Esophagus mucosa (tissue), 1 donor: ENCODE measurements around the gene SAMD4A. TPM values are rescaled to one million over a fixed set of nuclear protein-coding genes. Genes with fewer than 3 reads are reported as not detected.

Experiments used
- ATAC-seq: fragments of 200-7000 bp; cut with Tn5 transposase; one replicate; pipeline ENCODE4 v1.9.1; 2020
- total RNA-seq: library from RNA; stranded (reverse); gene quantifications from one replicate; pipeline ENCODE4 v1.2.4, GENCODE V29; 2023
- donor health status: DM: yes; HTN: yes; CAD: no.

The SAMD4A gene
- total RNA-seq, 1 donor from 2014 or later = 1.5 TPM

DNA sequence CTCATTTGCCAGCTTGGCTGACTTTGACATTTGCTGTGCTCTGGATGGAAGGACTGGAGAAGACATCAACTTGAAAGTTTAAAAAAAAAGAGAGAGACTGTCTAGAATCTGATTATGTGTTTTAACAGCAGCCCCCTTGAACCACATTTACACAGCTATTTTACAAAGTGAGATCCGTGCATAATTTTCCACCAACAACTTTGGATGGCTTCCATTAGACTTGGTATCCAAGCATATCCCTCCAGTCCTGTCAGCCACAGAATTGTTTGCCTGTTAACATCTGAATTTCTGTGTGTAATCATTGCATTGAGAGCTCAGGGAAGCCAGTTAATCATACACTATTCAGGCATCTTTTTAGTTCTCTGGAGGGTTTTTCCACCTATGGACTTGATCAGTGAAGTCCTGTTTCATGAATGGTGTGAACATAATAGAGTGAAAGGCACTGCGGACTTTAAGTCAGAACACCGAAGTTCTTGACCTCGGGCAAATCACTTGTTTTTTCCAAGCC is 93.7 kb downstream of the SAMD4A start:
- ATAC-seq = no peak

DNA sequence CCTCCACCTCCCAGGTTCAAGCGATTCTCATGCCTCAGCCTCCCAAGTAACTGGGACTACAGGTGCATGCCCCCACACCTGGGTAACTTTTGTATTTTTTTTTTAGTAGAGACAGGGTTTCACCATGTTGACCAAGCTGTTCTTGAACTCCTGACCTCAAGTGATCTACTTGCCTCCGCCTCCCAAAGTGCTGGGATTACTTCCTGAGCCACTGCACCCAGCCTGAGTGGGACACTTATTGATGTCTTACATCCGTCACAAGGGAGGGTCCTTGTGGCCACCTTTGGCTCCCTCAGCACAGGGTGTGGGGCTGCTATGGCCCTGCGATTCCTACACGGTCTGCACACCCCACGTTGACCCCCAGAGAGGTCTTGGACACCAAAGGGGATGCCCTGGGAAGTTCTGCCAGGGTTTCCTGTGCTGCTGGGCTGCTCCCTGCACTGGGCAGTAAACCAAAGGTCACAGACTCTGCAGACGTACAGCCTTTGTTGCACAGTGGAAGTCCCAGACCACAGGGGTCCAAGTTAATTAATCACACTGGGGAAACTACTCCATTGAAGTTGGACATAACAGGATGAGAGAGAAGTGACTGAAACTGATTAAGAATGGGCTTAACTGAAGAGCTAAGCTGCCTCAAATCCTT is 95.7 kb downstream of the SAMD4A start:
- no peak for ATAC-seq

DNA sequence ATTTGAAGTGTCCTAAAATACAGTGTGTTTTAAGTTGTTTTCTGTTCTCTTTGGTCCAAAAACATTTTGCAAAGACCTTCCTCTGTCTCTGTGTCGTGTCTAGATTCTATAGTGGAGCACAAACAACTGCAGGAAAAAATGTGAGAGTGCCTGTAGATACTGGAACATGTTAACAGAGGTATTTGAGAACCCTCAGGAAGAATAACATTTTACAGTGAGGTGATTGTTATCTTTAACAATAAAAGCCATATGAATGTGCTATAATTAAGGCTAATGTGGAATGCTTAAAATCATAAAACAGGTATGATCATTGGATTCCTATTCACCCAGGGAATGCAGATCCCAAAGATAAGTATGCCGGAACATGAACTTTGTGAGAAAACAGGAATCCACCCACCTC is 98.0 kb downstream of the SAMD4A start:
- no peak for ATAC-seq

DNA sequence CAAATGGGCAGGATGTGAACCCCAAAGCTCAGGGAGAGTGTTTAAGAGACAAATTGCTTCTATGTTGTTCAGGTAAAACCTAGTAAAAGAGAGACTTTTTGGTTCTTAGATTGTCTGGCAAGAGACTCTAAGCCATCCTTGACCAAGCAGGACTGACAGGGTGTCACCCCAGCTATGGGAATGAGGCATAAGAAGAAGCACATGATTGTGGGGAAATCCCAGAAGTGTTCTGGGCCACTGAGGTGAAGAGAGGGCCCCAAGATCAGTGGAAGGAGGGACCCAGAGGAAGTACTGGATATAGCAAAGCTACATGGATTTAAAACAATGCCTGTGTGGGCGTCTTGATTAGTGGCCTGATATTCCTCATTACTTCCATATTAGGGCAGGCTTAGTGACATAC is 99.0 kb downstream of the SAMD4A start:
- peak; percentile 45 for ATAC-seq

DNA sequence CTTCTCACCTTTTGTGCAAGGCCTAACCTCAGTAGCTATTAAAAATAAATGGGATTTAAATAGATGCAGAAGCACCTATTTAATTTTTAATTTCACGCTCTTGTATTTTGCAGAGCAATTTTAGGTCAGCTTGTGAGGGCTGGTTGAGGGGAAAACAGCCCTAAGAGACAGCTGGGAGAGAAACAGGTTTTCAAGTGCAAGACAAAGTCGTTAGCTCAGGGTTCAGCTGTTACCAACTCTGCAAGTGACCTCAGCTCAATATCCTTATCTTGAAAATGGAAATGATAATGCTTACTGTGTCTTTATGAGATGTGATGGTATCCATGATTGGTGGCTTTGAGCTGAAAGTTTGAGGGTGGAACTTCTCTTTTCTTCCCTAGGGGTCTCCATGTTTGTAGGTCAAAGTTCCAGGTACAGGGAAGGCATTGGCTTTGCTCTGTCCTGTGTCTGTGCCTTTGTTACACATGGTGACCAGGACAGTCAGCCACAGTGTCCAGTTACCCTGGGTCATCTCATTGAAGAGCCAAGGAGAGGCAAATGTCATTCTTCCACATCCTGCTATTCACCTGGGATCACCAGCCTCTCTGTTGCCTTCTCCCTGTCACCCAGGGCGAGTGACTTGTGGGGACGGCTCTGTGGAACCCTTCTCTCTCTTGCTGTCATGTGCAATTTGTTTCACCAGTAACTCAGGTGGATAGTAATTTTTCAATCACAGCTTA is 100.3 kb downstream of the SAMD4A start:
- ATAC-seq = no peak

DNA sequence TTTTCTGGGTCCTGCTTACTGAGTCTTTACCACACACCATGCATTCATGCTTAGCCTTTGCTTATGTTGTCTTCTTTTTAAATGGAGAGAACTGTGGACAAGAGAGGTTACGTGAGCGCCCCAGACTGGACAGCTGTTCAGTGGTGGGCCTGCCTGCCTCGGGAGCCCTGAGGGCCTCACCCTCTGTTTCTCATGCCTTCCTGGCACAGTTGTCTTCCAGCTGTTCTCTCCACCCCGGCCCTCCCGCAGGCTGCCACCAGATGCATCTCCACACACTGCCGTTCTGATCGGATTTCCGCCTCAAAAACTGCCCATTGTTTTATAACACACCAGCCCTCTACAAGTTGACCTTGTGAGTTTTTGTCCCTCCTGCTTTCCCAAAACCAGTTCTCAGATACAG is 100.8 kb downstream of the SAMD4A start:
- no peak for ATAC-seq

DNA sequence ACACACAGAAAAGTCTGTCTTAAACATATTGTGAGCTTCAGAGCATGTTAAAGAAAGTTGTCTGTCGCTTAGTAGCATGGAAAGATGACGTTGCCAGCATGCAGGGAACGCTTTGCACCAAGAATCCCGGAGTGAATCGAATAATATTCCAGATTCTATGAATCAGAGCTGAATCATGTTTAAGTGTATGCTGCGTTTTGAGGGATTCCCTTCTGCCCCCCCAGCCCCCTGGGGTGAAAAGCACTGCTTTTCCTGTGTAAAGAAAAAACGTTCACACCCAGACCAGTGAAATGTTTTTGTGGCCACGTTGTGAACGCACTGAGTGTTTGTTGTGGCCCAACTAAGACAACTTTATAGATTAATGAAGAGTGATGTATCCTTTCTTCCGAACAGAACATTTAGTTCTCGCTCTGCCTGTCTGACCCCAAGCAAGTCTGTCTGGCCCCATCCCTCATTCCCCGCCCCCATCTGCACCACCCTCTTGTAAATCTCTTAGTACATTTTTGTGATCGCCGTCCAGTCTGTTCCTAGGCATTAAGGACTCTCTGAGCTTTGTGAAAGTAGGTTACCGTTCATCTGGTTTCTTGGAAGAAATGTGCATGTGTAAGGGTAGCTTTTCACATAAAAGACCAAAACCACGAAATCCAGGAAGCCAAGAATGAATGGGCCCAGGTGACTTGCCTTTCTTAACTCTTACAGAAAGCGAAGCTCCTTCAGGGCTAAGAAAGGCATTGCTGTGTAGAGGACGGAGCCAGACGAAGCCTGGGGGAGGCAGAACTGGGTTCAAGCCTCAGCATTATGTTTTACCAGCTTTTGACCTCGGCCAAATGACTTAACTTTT is 103.0 kb downstream of the SAMD4A start:
- ATAC-seq = no peak

DNA sequence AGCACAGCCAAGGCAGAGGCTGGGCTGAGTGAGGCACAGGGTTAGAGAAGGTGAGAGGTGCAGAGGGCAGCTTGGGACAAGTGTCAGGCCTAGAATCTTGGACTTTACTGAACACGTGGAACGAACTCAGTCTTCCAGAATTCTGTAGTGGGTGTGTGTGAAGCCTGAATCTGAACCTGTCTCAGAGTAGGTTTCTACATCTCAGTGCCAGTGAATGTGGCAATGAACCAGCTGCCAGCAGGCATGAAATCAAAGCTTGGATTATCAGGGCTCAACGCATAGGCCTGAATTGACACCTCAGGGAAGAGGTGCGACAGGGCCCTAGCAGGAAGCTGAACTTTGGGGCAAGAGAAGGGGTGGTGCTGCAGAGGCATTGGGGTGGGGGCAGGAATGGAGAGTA is 104.6 kb downstream of the SAMD4A start:
- peak; percentile 42 for ATAC-seq

DNA sequence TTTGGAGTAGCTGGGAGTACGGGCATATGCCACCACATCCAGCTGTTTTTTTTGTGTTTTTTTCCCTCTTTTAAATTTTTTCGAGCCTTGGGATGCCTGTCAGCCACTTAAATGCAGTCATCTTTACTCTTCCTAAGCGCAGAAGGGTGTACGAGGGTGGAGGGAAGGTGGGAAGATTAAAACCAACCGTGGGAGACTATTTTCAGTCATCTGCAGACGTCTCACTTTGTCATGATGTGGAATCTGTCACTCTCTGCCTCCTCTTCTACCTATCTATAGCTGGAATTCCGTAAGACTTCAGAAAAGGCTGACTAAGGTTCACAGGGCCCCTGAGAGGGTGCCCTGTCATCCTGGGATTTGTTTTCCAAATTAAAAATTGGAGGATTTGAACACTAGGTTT is 105.3 kb downstream of the SAMD4A start:
- no peak for ATAC-seq

DNA sequence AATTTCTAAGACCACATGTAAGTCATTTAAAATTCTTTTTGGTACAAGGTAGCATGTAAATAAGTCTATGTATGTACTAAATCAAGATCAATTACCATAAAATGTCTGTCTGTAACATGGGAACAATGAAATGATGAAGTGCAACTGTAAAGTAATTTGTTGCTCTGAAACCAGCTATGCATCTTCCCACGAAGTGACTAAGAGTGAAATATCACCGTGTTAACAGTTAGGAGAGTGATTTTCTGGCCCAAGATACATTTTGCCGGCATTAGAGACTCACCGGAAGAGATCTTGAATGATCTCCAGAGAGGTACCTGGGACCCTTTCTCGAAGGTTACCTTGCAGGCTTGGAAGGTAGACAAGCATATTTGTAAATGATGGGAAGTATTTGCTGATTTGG is 105.8 kb downstream of the SAMD4A start:
- ATAC-seq = no peak

DNA sequence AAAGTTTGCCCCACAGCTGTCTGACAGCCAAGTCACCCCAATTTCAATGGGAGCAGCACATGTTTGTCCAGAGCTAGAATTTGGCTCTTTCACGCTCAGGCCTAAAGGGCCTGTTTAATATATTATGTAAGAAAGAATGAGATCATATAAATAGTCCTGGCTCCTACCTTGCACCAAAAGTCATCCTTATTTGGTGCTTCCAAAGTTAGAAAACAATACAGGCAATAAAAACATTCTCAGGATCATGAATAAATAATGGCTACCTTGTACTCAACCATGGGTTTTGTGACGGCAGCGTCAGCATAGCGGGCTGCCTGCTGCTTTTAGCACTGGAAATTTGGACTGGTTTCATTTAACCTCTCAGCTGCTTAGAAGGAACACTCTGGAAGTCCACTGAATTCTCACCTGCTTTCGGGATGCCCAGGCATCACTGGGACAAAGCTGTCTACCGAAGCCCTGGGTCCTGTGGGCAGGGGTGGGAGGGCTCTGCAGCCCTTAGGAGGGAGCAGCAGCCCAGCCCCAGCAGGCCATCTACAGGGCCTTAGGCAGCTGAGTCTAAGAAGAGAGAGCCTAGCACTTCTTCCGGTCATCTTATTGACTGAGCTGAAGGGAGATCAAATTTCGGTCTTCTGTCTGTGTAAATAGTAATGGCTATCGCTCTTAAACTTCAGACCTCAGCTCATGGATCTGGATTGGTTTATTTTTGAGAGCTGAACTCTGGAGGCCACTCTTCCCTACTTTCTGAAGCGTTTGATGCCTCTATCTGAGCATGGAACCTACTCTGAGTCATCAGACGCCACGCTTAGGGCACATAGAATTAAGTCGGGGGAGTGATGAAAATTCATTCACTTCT is 106.5 kb downstream of the SAMD4A start:
- no peak for ATAC-seq

DNA sequence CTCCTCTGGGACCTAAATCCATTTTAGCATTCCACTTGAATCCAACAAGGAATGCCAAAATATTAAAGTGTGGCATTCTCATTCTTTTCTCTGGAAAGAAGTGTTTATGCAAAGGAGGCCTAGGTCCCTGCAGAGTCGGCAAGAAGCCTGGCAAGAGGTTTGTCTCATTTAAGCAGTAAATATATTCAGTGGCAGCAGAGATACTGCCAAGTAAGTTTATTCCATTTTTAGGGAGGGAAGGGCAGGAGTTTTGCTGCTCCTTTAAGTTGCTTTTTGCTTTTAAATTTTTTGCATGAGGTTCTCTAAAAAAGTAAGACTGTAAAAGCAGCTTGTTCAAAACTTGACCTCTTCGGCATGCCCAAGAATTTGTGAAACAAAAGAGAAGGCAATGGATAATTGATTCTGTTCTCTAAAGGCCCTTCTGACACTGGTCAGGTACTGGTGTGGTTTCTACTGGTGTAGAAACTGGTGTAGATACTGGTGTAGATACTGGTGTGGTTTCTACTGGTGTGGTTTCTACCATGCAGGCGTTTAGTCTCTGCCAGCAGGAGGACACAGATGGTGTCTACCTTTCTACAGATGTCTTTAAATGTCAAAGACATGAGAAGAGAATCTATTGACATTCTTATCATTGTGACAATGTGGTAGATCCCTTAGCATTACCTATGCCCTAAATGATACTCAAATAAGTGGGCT is 107.3 kb downstream of the SAMD4A start:
- no peak for ATAC-seq

DNA sequence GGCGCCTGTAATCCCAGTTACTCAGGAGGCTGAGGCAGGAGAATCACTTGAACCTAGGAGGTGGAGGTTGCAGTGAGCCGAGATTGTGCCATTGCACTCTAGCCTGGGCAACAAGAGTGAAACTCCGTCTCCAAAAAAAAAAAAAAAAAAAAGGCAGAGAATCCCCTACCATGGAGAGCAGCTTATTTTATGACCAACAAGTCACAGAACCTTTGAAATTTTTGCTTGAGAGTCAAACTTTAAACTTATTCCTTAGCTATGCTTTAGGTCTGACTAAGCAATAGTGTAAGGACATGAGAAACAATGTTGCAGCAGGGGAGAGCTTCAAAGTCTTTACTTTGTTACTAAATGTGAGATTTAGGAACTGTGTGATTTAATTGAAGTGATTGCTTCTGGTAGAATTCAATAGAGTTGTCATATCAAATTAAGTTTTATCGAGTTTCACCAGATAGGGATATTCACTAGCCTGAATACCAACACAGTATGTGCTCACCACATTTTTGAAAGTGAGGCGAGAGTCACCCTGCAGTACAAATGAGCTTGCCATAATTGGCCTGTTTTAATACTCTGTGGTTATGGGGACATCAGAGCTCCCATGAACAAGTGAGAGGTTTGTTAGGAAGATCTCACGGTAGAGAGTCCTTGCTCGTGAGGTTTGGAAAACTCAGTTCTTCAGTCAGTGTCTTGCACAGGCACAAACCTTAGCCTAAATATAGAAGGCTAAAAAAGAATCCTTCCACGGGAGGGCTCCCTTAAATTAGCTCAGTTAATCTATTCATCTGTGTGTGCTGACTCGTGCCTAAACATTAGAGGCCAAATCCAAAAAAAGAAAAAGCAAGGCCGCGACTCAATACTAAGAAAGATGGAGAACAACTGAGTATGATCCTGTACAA is 108.6 kb downstream of the SAMD4A start:
- no peak for ATAC-seq

DNA sequence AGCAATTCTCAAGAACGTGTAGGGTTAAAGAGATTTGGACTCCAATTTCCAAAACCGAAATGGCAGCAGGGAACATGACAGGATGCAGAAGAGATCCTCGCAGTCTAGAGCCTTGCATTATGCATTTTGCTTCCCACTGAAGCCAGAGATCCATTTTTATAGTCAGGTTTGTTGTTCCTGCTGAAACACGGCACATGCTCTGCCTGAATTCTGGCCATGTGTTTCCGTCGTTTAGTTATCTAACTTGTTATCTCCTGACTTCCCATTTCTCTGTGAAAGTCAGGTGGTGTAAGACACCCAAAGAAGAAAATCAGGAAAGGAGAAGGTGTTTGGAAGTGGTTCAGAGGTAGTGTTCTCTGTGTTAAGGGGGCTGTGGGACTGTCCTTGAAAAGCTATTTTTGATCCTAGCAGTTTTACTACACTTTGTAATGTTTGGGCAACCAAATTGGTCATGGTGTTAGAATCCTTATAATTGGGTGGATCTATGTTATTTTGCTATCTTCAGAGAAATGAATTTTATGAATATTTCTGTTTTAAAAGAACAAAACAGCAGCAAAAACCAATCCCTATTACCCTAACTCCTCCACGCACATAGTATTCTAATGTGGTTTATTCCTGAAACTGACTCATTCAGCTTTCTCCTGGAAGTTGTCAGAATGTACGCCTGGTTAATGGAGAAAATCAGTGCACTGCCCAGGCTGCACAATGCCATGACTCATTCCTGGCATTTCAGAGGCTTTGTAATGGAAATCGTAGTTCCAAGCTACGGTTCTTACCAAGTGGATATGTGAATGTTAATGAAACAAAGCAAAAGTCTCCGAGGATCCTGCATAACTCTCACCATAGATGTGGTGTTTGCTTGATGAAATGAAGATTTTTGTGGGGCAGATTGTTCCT is 110.1 kb downstream of the SAMD4A start:
- peak; percentile 91 for ATAC-seq

DNA sequence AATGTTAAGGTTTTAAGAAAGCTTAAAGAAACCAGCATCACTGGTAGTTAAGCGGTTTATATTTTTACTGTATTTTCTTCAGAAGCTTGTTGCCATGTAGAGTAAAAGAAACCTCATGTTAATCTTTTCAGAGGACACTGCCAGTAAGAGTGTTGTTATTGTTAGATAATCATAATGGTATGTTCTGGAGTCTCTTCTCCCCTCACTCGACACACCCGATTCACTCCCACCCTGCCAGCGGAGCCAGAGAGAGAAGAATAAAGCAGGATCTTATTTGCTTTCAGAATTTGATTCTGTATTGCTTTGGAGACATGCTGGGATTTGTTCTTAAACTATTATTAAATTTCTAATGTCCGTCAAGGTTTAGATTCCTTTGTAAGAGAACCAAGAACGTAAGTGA is 113.7 kb downstream of the SAMD4A start:
- ATAC-seq = no peak

DNA sequence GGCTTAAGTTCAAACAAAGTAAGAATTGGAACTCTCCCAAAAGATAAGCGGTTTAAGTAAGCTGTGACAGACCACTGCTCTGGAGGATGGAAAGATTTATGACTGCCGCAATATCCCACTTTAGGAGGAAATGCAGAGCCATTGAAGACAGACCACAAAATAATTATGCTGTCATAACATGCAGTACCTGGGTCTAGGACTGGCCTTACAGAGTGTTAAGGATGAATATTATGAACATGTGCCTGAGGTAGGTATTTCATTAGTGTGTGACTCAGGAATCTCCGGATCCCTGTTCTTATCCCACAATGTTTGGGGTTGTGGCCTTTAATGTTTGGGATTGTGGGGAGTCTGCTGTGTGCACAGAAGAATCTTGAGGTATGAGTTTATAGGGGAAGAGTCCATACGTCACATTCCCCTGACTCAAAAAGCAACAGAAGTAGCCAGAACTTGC is 114.9 kb downstream of the SAMD4A start:
- no peak for ATAC-seq

DNA sequence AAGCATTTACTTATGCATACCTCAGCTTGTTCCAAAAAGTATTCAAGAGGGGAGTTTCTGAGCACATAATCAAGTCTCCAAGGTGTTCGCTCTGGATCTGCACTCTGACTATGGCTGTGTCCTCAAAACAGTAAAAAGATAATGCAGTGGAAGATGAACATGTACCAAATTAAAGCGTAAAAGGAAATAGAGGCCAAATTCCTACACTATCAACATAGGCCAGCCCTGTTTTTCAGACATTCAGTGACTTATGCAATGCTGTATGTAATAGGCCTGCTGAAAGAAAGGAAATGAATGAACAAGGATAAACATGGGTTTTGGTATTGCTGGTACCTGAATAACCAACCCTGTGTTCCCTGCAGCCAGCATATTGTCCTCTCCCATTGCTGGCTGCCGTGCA is 115.7 kb downstream of the SAMD4A start:
- ATAC-seq = no peak

DNA sequence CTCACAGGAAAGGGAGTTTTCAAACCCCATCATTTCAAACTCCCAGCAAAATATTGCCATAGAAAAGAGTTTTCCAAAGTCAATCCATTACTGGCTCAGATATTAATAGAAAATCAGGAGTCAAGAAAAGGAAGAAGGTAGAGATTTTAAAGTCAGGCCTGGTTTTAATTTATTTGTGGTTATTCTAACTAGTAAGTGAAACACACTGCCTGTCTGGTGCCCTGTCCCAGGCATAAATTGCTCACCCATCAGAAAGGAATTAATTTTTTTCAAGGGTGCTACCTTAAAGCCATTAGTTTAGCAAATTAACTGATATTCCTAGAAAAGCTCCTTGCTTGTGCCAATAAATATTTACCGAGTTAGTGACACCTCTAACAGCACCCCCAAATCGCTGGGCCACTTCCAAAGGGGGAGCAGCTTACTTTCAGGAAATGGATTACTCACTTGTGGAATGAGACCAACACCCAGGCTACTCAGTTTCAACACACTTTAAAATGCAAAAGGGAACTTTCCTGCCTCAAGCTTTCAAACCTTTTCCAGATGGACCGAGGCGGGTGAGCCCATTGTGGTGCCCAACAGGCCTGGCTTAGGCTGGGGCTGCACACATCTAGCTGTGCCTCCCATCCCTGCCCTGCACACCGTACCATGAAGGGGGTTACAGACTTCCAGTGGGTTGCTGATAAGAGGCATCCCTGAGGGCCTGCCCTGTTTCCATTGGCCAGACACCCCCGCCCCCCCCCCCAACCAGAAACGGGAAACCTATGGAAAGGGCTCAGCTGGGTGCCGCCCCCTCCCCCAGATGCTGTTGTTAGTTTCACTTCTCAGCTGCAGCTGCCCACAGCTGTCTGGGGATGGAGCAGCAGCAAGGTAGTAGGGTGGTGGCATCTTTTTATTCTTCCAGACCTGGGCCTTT is 117.2 kb downstream of the SAMD4A start:
- ATAC-seq = no peak
